Neutrophil (primary cell): ENCODE measurements around the gene CALN1.

ENCODE experiments used
- H3K27ac ChIP-seq: fragments of 200-600 bp; sonication (generic); 2 replicates; pipeline ENCODE4 v1.5.1; 2016; ENCODE audit warnings: mild to moderate bottlenecking, moderate library complexity
- H3K27me3 ChIP-seq: fragments of 200-600 bp; sonication (generic); 2 replicates; pipeline ENCODE4 v1.6.0; 2016; ENCODE audit warnings: mild to moderate bottlenecking
- H3K36me3 ChIP-seq: fragments of 200-600 bp; sonication (generic); 2 replicates; pipeline ENCODE4 v1.5.1; 2017
- H3K4me1 ChIP-seq, 2 experiments: fragments of 200-600 bp in 1 of 2; sonication (generic) in 1 of 2; 1 replicate in 1 of 2; 2 replicates in 1 of 2; pipeline versions ENCODE4 v1.5.1 to v1.6.1; 2013 to 2016; ENCODE audit warnings: low read depth in 1 of 2, low read length in 1 of 2, mild to moderate bottlenecking in 1 of 2, moderate library complexity in 1 of 2; ENCODE audit not compliant: control insufficient read depth in 1 of 2, insufficient read depth in 1 of 2
- H3K4me3 ChIP-seq, 2 experiments: fragments of 200-600 bp in 1 of 2; sonication (generic) in 1 of 2; 1 replicate in 1 of 2; 2 replicates in 1 of 2; pipeline ENCODE4 v1.5.1; 2013 to 2016; ENCODE audit warnings: low read depth in 1 of 2, low read length in 1 of 2, mild to moderate bottlenecking in 1 of 2, moderate library complexity in 1 of 2
- H3K9me3 ChIP-seq: fragments of 200-600 bp; sonication (generic); 2 replicates; pipeline ENCODE4 v1.5.1; 2016
- TF ChIP-seq, protein P1 (sequence below): fragments of 200-600 bp; sonication (generic); IDR thresholded peaks from 2 replicates; pipeline ENCODE4 v1.5.1; 2016; ENCODE audit warnings: antibody characterized with exemption

The CALN1 gene

DNA sequence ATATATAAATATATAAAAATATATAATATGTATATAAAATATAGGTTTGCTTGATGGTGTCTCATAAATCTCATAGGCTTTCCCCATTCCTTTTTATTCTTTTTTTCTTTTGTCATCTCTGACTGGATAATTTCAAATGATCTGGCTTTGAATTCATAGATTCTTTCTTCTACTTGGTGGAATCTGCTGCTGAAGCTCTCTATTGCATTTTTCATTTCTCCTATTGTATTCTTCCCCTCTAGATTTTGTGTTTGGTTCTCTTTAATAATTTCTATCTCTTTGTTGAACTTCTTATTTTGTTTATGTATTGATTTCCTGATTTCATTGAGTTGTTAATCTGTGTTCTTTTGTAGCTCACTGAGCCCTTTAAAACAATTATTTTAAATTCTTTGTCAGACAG lies 650.8 kb downstream of the CALN1 start:
- H3K27me3 ChIP-seq = no peaks in the 10 kb centered on the region
- TF ChIP-seq, protein P1, sequence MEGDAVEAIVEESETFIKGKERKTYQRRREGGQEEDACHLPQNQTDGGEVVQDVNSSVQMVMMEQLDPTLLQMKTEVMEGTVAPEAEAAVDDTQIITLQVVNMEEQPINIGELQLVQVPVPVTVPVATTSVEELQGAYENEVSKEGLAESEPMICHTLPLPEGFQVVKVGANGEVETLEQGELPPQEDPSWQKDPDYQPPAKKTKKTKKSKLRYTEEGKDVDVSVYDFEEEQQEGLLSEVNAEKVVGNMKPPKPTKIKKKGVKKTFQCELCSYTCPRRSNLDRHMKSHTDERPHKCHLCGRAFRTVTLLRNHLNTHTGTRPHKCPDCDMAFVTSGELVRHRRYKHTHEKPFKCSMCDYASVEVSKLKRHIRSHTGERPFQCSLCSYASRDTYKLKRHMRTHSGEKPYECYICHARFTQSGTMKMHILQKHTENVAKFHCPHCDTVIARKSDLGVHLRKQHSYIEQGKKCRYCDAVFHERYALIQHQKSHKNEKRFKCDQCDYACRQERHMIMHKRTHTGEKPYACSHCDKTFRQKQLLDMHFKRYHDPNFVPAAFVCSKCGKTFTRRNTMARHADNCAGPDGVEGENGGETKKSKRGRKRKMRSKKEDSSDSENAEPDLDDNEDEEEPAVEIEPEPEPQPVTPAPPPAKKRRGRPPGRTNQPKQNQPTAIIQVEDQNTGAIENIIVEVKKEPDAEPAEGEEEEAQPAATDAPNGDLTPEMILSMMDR = no peak

DNA sequence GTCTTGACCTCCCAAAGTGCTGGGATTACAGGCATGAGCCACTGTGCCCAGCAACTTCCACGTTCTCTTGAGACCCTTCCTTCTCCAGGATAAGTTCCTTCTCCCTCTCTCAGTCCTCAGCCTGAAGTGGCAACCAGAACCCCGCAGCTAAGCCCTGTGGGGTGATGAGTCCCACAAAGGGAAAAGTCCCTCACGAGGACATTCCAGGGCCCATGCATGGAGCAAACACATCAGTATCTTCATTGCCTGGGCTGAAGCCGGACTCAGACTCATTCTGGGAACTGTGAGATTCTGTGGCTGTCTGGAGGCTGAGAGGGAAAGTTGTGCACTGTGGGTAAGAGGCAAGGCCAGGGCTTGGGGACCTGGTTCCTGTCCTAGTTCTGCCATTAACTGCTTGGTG lies 657.3 kb downstream of the CALN1 start:
- H3K4me3 ChIP-seq = no peak overlapping the region
- TF ChIP-seq, protein P1 = no peak
- H3K4me1 ChIP-seq = no peaks in the 10 kb centered on the region
- H3K36me3 ChIP-seq = no peaks in the 10 kb centered on the region
- H3K9me3 ChIP-seq = no peaks in the 10 kb centered on the region
- H3K27ac ChIP-seq = no peak overlapping the region
- H3K27me3 ChIP-seq = peaks cover 16% of the 10 kb centered on the region

More for the DNA sequence above, 650.8 kb downstream of the CALN1 start:
- Histone ChIP-seq H3K4me1 (no peaks in the 10 kb centered on the region), H3K36me3 (no peaks in the 10 kb centered on the region), H3K9me3 (no peaks in the 10 kb centered on the region), H3K27ac (no peak overlapping the region), H3K4me3 (no peak overlapping the region)

DNA sequence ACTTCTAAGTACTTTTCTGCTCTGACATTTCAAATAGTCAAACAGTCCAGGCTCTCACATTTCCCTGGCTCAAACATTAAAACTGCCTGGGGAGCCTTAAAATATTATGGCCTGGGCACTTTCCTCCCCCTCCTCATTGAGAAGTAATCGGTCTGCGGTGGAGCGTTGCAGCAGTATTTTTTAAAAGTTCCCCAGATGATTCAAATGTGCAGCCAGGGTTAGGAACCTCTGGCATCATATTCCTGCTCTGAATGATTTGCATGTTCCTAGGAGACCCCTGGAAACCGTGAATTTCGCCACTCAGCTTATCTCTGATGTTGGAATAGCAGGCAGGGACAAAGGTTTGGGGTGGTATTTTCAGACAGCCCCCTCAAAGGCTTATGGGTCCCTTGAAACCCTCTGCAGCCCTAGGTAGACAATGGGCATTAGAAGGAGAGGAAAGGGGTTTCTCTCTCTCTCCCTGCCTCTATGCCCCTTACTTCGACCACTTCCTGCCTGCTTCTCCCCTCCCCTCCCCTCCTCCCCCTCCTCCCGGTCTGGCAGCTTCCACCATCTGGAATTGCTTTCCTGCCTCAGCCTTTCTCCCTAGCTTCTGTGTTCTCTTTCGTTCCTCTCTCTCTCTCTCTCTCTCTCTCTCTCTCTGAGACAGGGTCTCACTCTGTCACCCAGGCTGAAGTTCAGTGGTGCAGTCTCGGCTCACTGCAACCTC lies 658.0 kb downstream of the CALN1 start:
- no peak overlapping the region for H3K27ac ChIP-seq
- H3K4me3 ChIP-seq = no peak overlapping the region

DNA sequence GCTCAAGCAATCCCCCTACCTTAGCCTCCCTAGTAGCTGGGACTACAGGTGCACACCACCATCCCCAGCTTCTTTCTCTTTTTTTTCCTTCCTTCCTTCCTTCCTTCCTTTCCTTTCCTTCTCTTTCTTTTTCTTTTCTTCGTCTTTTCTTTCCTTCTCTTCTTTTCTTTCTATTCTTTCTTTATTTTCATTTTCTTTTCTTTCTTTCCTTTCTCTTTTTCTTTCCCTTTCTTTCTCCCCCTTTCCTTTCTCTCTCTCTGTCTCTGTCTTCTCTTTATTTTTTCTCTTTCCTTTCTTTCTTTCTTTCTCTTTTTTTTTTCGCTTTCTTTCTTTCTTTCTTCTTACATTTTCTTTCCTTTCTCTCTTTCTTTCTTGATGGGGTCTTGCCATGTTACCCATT lies 658.9 kb downstream of the CALN1 start:
- Histone ChIP-seq H3K27me3 (peaks cover 16% of the 10 kb centered on the region), H3K9me3 (no peaks in the 10 kb centered on the region), H3K4me1 (no peaks in the 10 kb centered on the region), H3K36me3 (no peaks in the 10 kb centered on the region), H3K4me3 (no peak overlapping the region), H3K27ac (no peak overlapping the region)
- TF ChIP-seq, protein P1 = no peak

More for the DNA sequence above, 658.0 kb downstream of the CALN1 start:
- H3K36me3 ChIP-seq = no peaks in the 10 kb centered on the region
- peaks cover 16% of the 10 kb centered on the region for H3K27me3 ChIP-seq
- H3K9me3 ChIP-seq = no peaks in the 10 kb centered on the region
- no peaks in the 10 kb centered on the region for H3K4me1 ChIP-seq
- TF ChIP-seq, protein P1 = no peak

DNA sequence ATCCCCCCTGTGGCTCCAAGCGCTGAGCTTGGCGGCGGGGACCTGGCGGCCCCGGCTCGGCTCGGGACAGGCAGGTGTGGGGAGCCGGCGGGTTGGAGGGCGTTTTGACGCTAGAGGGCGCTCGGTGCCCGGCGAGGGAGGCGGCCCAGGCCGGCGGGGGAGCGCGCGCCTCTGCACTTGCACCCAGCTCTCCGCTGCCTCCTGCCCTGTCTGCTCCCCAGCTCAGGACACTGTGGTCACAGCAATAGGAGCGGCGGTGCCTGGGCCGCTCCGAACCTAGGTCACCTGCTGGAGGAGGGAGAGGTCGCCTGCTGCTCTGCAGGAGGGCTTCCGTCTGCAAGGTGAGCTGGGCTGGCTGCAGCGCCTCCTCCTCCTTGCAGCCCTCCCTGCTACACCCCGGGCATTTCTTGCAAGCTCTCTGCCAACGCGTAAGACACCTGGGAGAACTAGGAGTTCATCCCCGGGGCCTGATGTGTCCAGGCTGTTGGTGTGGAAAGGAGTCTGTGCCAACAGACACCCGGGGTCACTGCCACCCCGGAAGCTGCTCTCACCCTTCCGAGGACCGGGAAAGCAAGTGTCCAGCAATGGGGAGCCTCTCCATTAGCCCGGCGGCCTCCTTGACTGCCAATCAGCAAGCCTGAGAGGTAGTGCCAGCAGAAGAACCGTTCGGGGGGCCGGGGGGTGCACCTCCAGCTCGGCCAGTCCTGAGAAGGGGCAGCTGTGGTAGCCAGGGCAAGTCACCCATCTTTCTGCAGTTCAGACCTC lies 659.8 kb downstream of the CALN1 start:
- no peak overlapping the region for H3K27ac ChIP-seq
- TF ChIP-seq, protein P1 = no peak
- H3K4me3 ChIP-seq = no peak overlapping the region
- H3K36me3 ChIP-seq = no peaks in the 10 kb centered on the region
- H3K9me3 ChIP-seq = no peaks in the 10 kb centered on the region
- H3K4me1 ChIP-seq = no peaks in the 10 kb centered on the region
- peaks cover 16% of the 10 kb centered on the region for H3K27me3 ChIP-seq
